Prostate gland (tissue), 2 donors: ENCODE results near the gene MTAP.

Experiments
- POLR2A ChIP-seq: fragments of 450-650 bp; IDR thresholded peaks from one replicate; pipeline ENCODE4 v1.6.1; 2016; ENCODE audit warnings: antibody characterized with exemption, mild to moderate bottlenecking
- POLR2AphosphoS5 ChIP-seq: sonication (generic); formaldehyde crosslinking; IDR thresholded peaks from one replicate; pipeline ENCODE4 v1.6.1; 2017; ENCODE audit warnings: antibody characterized with exemption
- TF ChIP-seq, protein P1 (sequence below), 4 experiments: fragments of 200-600 bp in 2 of 4; fragments of 450-650 bp in 2 of 4; sonication (generic) in 2 of 4; IDR thresholded peaks; 1 replicate in 3 of 4; 2 replicates in 1 of 4; pipeline ENCODE4 v1.5.1; 2016 to 2019; ENCODE audit warnings: antibody characterized with exemption in 4 of 4, mild to moderate bottlenecking in 2 of 4, moderate library complexity in 2 of 4

DNA sequence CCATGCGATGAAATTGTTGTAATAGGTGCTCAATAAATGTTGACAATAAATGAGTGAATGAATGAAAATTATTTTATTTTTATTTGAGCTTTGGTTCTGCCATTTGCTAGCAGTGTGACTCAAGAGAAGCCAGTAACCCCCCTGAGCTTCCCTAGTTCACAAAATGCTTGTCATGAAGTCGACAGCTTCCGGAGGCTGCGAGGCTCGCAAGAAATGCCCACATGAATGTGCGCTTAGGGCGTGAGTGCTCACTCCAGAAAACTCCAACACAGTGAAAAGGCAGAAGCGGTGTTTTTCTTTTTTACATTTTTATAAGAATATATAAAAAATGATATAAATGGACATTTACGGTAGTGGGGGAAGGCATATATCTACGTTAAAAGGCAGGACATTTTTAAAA lies 165.3 kb downstream of the MTAP start:
- TF ChIP-seq, protein P1, sequence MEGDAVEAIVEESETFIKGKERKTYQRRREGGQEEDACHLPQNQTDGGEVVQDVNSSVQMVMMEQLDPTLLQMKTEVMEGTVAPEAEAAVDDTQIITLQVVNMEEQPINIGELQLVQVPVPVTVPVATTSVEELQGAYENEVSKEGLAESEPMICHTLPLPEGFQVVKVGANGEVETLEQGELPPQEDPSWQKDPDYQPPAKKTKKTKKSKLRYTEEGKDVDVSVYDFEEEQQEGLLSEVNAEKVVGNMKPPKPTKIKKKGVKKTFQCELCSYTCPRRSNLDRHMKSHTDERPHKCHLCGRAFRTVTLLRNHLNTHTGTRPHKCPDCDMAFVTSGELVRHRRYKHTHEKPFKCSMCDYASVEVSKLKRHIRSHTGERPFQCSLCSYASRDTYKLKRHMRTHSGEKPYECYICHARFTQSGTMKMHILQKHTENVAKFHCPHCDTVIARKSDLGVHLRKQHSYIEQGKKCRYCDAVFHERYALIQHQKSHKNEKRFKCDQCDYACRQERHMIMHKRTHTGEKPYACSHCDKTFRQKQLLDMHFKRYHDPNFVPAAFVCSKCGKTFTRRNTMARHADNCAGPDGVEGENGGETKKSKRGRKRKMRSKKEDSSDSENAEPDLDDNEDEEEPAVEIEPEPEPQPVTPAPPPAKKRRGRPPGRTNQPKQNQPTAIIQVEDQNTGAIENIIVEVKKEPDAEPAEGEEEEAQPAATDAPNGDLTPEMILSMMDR (IDR thresholded peaks at IDR 0.05): no peak
- TF ChIP-seq POLR2A (no peak), POLR2AphosphoS5 (no peak)
